Spleen (tissue), 7 donors: ENCODE measurements around the gene DIP2C.
"Not testable (repeated sequence)": the region's sequence is repeated elsewhere in the genome, so short reads cannot be mapped to it uniquely, and the experiment has no call there.

Experiments
- CTCF ChIP-seq, 11 experiments: fragments of 200-600 bp in 7 of 11; fragments of 450-650 bp in 4 of 11; sonication (generic) in 4 of 11; IDR thresholded peaks in 8 of 11; conservative IDR thresholded peaks in 3 of 11; 1 replicate in 7 of 11; 2 replicates in 4 of 11; pipeline versions ENCODE4 v1.4.0 to v1.8.0; 2016 to 2021; ENCODE audit warnings: antibody characterized with exemption in 11 of 11, inconsistent platforms in 4 of 11, mild to moderate bottlenecking in 1 of 11
- POLR2A ChIP-seq, 3 donors: fragments of 450-650 bp; IDR thresholded peaks; one replicate each; pipeline ENCODE4 v1.5.1; 2017; ENCODE audit warnings: antibody characterized with exemption in 3 of 3, mild to moderate bottlenecking in 1 of 3
- POLR2AphosphoS5 ChIP-seq, 3 donors: sonication (generic); formaldehyde crosslinking; IDR thresholded peaks; one replicate each; pipeline ENCODE4 v1.5.1; 2017; ENCODE audit warnings: antibody characterized with exemption in 3 of 3
- donor health status: DM: no; HTN: no; CAD: no; lungs with moderate emphysema.
- donor health status: DM: no; HTN: no; CAD: no.
- donor health status: DM: no; HTN: no; CAD: no.

DNA sequence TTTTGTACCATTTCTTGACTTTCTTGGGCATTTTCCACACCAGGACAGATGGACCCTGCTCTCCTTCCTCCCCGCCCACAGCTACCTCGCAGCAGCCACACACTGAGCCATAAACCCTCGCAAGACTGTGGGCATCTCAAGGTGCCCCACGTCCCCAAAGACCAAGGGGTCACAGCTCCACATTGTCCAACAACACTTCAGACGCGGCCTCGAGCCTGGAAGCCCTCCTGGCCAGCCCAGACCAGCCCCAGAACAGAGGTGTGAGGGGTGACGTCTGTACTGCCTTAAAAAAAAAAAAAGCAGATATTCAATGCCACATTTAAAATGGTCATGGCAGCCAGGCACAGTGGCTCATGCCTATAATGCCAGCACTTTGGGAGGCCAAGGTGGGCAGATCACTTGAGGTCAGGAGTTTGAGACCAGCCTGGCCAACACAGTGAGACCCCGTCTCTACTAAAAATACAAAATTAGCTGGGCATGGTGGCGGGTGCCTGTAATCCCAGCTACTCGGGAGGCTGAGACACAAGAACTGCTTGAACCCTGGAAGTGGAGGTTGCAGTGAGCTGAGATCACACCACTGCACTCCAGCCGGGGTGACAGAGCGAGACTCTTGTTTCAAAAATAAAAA, 36.5 kb downstream of the DIP2C start:
- not testable (repeated sequence) for TF ChIP-seq CTCF (IDR thresholded peaks at IDR 0.05 in 8 of 11, conservative IDR thresholded peaks at IDR 0.05 in 3 of 11); POLR2AphosphoS5 (IDR thresholded peaks at IDR 0.05); POLR2A (IDR thresholded peaks at IDR 0.05)
